ENCODE results near the gene CHRDL1.

DNA sequence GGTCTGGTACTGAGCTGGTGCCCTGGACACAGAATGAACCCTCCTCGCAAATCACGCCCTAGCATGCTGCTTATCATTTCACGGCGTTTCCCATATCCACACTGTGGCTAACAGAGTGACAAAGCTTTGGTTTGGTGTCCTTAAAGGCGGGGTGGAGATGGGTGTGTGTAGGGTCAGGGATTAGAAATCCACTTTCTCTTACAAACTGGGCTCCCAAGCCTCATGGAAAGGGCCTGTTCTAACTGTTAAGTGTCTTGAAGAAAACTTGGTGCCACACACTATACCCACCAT, 735 bp upstream of the CHRDL1 start:
- TF ChIP-seq TSHZ2 (CRISPR knock-in tag; IDR thresholded peaks at IDR 0.05) (no peak), ARNTL (CRISPR knock-in tag; IDR thresholded peaks at IDR 0.05; ENCODE audit: borderline replicate concordance, low read depth) (no peak), CSDC2 (CRISPR knock-in tag; IDR thresholded peaks at IDR 0.05) (no peak), GLIS3 (CRISPR knock-in tag; IDR thresholded peaks at IDR 0.05) (no peak), RARB (CRISPR knock-in tag; IDR thresholded peaks at IDR 0.05) (no peak), ZNF70 (CRISPR knock-in tag; IDR thresholded peaks at IDR 0.05) (no peak), ZFP30 (CRISPR knock-in tag; IDR thresholded peaks at IDR 0.05) (no peak), OSR1 (CRISPR knock-in tag; IDR thresholded peaks at IDR 0.05) (no peak), TOX (CRISPR knock-in tag; IDR thresholded peaks at IDR 0.05; ENCODE audit: borderline replicate concordance) (no peak), CSRNP3 (CRISPR knock-in tag; IDR thresholded peaks at IDR 0.05) (no peak), ZNF8 (CRISPR knock-in tag; IDR thresholded peaks at IDR 0.05) (no peak), ISL1 (CRISPR knock-in tag; IDR thresholded peaks at IDR 0.05) (no peak)
- TF ChIP-seq, protein P1, sequence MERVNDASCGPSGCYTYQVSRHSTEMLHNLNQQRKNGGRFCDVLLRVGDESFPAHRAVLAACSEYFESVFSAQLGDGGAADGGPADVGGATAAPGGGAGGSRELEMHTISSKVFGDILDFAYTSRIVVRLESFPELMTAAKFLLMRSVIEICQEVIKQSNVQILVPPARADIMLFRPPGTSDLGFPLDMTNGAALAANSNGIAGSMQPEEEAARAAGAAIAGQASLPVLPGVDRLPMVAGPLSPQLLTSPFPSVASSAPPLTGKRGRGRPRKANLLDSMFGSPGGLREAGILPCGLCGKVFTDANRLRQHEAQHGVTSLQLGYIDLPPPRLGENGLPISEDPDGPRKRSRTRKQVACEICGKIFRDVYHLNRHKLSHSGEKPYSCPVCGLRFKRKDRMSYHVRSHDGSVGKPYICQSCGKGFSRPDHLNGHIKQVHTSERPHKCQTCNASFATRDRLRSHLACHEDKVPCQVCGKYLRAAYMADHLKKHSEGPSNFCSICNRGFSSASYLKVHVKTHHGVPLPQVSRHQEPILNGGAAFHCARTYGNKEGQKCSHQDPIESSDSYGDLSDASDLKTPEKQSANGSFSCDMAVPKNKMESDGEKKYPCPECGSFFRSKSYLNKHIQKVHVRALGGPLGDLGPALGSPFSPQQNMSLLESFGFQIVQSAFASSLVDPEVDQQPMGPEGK (CRISPR knock-in tag; IDR thresholded peaks at IDR 0.05; ENCODE audit: borderline replicate concordance): no peak
- TF ChIP-seq, protein P2, sequence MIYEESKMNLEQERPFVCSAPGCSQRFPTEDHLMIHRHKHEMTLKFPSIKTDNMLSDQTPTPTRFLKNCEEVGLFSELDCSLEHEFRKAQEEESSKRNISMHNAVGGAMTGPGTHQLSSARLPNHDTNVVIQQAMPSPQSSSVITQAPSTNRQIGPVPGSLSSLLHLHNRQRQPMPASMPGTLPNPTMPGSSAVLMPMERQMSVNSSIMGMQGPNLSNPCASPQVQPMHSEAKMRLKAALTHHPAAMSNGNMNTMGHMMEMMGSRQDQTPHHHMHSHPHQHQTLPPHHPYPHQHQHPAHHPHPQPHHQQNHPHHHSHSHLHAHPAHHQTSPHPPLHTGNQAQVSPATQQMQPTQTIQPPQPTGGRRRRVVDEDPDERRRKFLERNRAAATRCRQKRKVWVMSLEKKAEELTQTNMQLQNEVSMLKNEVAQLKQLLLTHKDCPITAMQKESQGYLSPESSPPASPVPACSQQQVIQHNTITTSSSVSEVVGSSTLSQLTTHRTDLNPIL (CRISPR knock-in tag; IDR thresholded peaks at IDR 0.05; ENCODE audit: low read depth): no peak
